ENCODE data around the gene TXLNG.

TXLNG gene

GRCh38 chrX:16870862-16871815 lies 84.9 kb downstream of the TXLNG start:
- DNase-seq (ENCODE audit: low read depth) = peak; percentile 36
- TF ChIP-seq, protein P1, sequence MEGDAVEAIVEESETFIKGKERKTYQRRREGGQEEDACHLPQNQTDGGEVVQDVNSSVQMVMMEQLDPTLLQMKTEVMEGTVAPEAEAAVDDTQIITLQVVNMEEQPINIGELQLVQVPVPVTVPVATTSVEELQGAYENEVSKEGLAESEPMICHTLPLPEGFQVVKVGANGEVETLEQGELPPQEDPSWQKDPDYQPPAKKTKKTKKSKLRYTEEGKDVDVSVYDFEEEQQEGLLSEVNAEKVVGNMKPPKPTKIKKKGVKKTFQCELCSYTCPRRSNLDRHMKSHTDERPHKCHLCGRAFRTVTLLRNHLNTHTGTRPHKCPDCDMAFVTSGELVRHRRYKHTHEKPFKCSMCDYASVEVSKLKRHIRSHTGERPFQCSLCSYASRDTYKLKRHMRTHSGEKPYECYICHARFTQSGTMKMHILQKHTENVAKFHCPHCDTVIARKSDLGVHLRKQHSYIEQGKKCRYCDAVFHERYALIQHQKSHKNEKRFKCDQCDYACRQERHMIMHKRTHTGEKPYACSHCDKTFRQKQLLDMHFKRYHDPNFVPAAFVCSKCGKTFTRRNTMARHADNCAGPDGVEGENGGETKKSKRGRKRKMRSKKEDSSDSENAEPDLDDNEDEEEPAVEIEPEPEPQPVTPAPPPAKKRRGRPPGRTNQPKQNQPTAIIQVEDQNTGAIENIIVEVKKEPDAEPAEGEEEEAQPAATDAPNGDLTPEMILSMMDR (IDR thresholded peaks at IDR 0.05; ENCODE audit: insufficient read depth, low read depth, low read length, missing control alignments) = no peak

DNA sequence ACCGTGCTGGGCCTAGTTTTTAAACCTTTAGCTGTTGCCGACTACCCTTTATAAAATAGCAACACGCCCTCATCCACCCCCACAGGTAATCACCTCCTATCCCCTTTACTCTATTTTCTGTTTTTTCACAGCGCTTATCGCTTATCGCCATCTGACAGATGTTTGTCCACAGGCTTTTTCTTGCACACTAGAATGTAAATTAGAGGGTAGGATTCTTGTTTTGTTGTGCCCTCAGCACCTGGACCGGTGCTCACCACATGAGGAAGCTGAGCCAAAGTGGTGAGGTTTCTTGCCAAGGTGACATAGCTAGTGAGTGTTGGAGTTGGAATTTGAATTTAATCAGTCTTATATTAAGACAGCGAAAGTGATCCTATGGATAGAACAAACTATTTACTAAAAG lies 86.8 kb downstream of the TXLNG start:
- DNase-seq (ENCODE audit: low read depth) = no peak
- TF ChIP-seq, protein P1 (IDR thresholded peaks at IDR 0.05; ENCODE audit: insufficient read depth, low read depth, low read length, missing control alignments) = no peak
- H3K4me3 ChIP-seq (ENCODE audit: low read depth, low read length) = no peak overlapping the region

More at GRCh38 chrX:16870862-16871815, 84.9 kb downstream of the TXLNG start:
- peak overlapping the region; percentile 78 for H3K4me3 ChIP-seq (ENCODE audit: low read depth, low read length)

DNA sequence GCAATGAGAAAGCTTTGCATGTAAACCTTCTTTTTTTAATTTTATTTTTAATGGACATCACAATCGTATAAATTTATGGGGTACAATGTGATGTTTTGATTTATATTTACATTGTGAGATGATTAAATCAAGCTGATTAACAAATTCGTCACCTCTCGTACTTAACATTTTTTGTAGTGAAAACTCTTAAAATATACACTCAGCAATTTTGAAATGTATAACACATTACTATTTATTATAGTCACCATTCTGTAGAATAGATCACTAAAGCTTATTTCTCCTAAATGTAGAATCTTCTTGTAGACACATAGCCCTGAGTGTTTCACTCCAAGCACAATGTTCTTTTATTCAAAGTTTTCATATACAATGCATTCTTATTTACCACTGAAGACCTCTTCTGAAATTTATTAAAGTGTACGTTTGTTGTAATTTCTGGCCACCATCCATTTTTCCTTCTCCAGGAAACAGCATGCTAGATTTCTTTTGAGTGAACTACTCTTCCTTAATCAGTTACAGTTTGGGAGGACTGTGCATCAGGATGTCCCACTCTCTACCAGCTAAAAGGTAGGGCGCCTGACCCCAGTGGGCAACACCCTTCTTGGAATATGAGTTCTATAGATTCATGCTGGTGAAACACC lies 88.3 kb downstream of the TXLNG start:
- no peak for DNase-seq (ENCODE audit: low read depth)
- TF ChIP-seq, protein P1 (IDR thresholded peaks at IDR 0.05; ENCODE audit: insufficient read depth, low read depth, low read length, missing control alignments) = no peak
- H3K4me3 ChIP-seq (ENCODE audit: low read depth, low read length) = no peak overlapping the region

DNA sequence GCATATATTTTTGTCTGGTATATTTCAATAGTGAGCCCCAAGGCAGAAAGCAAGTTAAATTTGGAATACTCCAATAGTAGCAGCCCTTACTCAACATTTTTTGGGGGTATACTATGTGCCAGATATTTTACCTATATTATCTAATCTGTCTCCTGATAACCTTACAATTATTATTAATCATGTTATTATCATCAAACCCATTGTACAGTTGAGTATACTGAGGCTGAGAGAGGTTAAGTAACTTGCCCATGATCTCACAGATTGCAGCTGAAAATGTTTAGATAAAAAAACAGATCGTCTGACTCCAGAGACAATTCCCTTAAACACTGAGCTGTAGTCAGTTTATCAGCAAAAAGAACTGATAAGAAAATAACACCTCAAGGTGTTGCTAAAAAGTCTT lies 90.4 kb downstream of the TXLNG start:
- DNase-seq (ENCODE audit: low read depth) = no peak
- TF ChIP-seq, protein P1 (IDR thresholded peaks at IDR 0.05; ENCODE audit: insufficient read depth, low read depth, low read length, missing control alignments) = no peak
- H3K4me3 ChIP-seq (ENCODE audit: low read depth, low read length) = no peak overlapping the region

GRCh38 chrX:16882169-16882568 lies 95.9 kb downstream of the TXLNG start:
- peak overlapping the region; percentile 66 for H3K4me3 ChIP-seq (ENCODE audit: low read depth, low read length)
- TF ChIP-seq, protein P1 (IDR thresholded peaks at IDR 0.05; ENCODE audit: insufficient read depth, low read depth, low read length, missing control alignments) = no peak
- DNase-seq (ENCODE audit: low read depth) = peak; percentile 41

GRCh38 chrX:16882702-16883486 lies 96.6 kb downstream of the TXLNG start:
- H3K4me3 ChIP-seq (ENCODE audit: low read depth, low read length) = peak overlapping the region; percentile 66
- TF ChIP-seq, protein P1 (IDR thresholded peaks at IDR 0.05; ENCODE audit: insufficient read depth, low read depth, low read length, missing control alignments) = peak; percentile 54
- peak; percentile 73 for DNase-seq (ENCODE audit: low read depth)
